ENCODE data around the gene TSLP. TPM values are rescaled to one million over a fixed set of nuclear protein-coding genes. Genes with fewer than 3 reads are reported as not detected.
A peak's percentile ranks its signal among the peaks of the same experiment; 100 is the strongest.

Gene TSLP
- total and polyA plus RNA-seq, 9 of the 15 experiments (the other 6 are each of a cell fraction or from before 2014, with no cell fraction given), result 0.09 to 2.8 (median 1.2) TPM

GRCh38 chr5:111092062-111092853, 20.7 kb downstream of the TSLP start, which contains the start of gene WDR36 (continued):
- TF ChIP-seq, protein P1, sequence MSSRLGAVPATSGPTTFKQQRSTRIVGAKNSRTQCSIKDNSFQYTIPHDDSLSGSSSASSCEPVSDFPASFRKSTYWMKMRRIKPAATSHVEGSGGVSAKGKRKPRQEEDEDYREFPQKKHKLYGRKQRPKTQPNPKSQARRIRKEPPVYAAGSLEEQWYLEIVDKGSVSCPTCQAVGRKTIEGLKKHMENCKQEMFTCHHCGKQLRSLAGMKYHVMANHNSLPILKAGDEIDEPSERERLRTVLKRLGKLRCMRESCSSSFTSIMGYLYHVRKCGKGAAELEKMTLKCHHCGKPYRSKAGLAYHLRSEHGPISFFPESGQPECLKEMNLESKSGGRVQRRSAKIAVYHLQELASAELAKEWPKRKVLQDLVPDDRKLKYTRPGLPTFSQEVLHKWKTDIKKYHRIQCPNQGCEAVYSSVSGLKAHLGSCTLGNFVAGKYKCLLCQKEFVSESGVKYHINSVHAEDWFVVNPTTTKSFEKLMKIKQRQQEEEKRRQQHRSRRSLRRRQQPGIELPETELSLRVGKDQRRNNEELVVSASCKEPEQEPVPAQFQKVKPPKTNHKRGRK (tag; IDR thresholded peaks at IDR 0.05), result no peak
- no peak for TF ChIP-seq SPI1 (IDR thresholded peaks at IDR 0.05; ENCODE audit: borderline replicate concordance, low read depth, low read length)
- no peak for TF ChIP-seq MAFF (IDR thresholded peaks at IDR 0.05; ENCODE audit: low read length)
- TF ChIP-seq GABPB1 (CRISPR knock-in tag; IDR thresholded peaks at IDR 0.05), result peak; percentile 99
- TF ChIP-seq, protein P2, sequence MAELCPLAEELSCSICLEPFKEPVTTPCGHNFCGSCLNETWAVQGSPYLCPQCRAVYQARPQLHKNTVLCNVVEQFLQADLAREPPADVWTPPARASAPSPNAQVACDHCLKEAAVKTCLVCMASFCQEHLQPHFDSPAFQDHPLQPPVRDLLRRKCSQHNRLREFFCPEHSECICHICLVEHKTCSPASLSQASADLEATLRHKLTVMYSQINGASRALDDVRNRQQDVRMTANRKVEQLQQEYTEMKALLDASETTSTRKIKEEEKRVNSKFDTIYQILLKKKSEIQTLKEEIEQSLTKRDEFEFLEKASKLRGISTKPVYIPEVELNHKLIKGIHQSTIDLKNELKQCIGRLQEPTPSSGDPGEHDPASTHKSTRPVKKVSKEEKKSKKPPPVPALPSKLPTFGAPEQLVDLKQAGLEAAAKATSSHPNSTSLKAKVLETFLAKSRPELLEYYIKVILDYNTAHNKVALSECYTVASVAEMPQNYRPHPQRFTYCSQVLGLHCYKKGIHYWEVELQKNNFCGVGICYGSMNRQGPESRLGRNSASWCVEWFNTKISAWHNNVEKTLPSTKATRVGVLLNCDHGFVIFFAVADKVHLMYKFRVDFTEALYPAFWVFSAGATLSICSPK (IDR thresholded peaks at IDR 0.05; ENCODE audit: borderline replicate concordance), result 0 out of 2 replicates have a peak, but pooled peaks have one; percentile 12
- no peak for TF ChIP-seq IRF1 (CRISPR knock-in tag; IDR thresholded peaks at IDR 0.05; ENCODE audit: borderline replicate concordance)
- TF ChIP-seq ZNF589 (CRISPR knock-in tag; IDR thresholded peaks at IDR 0.05; ENCODE audit: low read depth), result peak; percentile 92
- TF ChIP-seq MTA1 (IDR thresholded peaks at IDR 0.05; ENCODE audit: borderline replicate concordance), result peak; percentile 89
- TF ChIP-seq, protein P3, sequence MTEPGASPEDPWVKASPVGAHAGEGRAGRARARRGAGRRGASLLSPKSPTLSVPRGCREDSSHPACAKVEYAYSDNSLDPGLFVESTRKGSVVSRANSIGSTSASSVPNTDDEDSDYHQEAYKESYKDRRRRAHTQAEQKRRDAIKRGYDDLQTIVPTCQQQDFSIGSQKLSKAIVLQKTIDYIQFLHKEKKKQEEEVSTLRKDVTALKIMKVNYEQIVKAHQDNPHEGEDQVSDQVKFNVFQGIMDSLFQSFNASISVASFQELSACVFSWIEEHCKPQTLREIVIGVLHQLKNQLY (CRISPR knock-in tag; conservative IDR thresholded peaks at IDR 0.05), result peak in 1 of 2 experiments; percentile 79; a peak in 2 of 4 replicates
- no peak for TF ChIP-seq SMAD2 (IDR thresholded peaks at IDR 0.05; ENCODE audit: low read depth, low read length)
- TF ChIP-seq, protein P4, sequence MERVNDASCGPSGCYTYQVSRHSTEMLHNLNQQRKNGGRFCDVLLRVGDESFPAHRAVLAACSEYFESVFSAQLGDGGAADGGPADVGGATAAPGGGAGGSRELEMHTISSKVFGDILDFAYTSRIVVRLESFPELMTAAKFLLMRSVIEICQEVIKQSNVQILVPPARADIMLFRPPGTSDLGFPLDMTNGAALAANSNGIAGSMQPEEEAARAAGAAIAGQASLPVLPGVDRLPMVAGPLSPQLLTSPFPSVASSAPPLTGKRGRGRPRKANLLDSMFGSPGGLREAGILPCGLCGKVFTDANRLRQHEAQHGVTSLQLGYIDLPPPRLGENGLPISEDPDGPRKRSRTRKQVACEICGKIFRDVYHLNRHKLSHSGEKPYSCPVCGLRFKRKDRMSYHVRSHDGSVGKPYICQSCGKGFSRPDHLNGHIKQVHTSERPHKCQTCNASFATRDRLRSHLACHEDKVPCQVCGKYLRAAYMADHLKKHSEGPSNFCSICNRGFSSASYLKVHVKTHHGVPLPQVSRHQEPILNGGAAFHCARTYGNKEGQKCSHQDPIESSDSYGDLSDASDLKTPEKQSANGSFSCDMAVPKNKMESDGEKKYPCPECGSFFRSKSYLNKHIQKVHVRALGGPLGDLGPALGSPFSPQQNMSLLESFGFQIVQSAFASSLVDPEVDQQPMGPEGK (CRISPR knock-in tag; IDR thresholded peaks at IDR 0.05; ENCODE audit: borderline replicate concordance), result no peak
- TF ChIP-seq ILF3 (IDR thresholded peaks at IDR 0.05; ENCODE audit: borderline replicate concordance), result no peak
- TF ChIP-seq HDAC3 (IDR thresholded peaks at IDR 0.05; ENCODE audit: borderline replicate concordance, partially characterized antibody), result no peak
- TF ChIP-seq CHD1 (IDR thresholded peaks at IDR 0.05; ENCODE audit: low read length), result no peak
- TF ChIP-seq HMBOX1 (IDR thresholded peaks at IDR 0.05), result no peak
- no peak for TF ChIP-seq ZNF436 (CRISPR knock-in tag; IDR thresholded peaks at IDR 0.05)
- TF ChIP-seq KLF6 (CRISPR knock-in tag; IDR thresholded peaks at IDR 0.05; ENCODE audit: borderline replicate concordance), result peak; percentile 48; the same call in 1 of the 2 replicates
- TF ChIP-seq ZNF778 (CRISPR knock-in tag; IDR thresholded peaks at IDR 0.05), result no peak
- no peak for TF ChIP-seq CAMTA2 (CRISPR knock-in tag; conservative IDR thresholded peaks at IDR 0.05)
